Neural cell (in vitro differentiated cells): ENCODE data around the gene CPD. TPM values are rescaled to one million over a fixed set of nuclear protein-coding genes. Genes with fewer than 3 reads are reported as not detected.

Source experiments
- H2AFZ ChIP-seq: fragments of 200-600, 300-800 bp; sonication (generic), shearing (Covaris generic); 2 replicates; pipeline ENCODE4 v1.6.0; 2014; ENCODE audit warnings: low read depth, mild to moderate bottlenecking, antibody characterized with exemption, low read length, moderate library complexity
- H3F3A ChIP-seq: fragments of 200-600 bp; shearing (Covaris generic); 2 replicates; pipeline ENCODE4 v1.6.1; 2016; ENCODE audit warnings: mild to moderate bottlenecking, moderate library complexity, mixed read lengths, antibody characterized with exemption, low read length; ENCODE audit not compliant: insufficient read depth, poor library complexity, severe bottlenecking
- H3K27ac ChIP-seq: fragments of 200-600, 300-800 bp; sonication (generic), shearing (Covaris generic); 2 replicates; pipeline ENCODE4 v1.5.1; 2014; ENCODE audit warnings: mild to moderate bottlenecking, low read length, moderate library complexity
- H3K27me3 ChIP-seq: fragments of 300-800, 200-600 bp; sonication (generic), shearing (Covaris generic); 2 replicates; pipeline ENCODE4 v1.6.0; 2014; ENCODE audit warnings: mild to moderate bottlenecking, low read depth, low read length, moderate library complexity; ENCODE audit not compliant: insufficient read depth
- H3K36me3 ChIP-seq: fragments of 300-800, 200-600 bp; sonication (generic), shearing (Covaris generic); 2 replicates; pipeline ENCODE4 v1.5.1; 2014; ENCODE audit warnings: mild to moderate bottlenecking, antibody characterized with exemption, low read length, moderate library complexity; ENCODE audit not compliant: insufficient read depth
- H3K4me2 ChIP-seq: fragments of 300-800, 200-600 bp; sonication (generic), shearing (Covaris generic); 2 replicates; pipeline ENCODE4 v1.6.0; 2014; ENCODE audit warnings: mild to moderate bottlenecking, low read length
- H3K4me3 ChIP-seq: fragments of 300-800, 200-600 bp; sonication (generic), shearing (Covaris generic); 2 replicates; pipeline ENCODE4 v1.5.1; 2014; ENCODE audit warnings: mild to moderate bottlenecking, low read length, moderate library complexity
- H3K79me2 ChIP-seq: fragments of 200-600 bp; shearing (Covaris generic); replicated peaks from 2 replicates; pipeline ENCODE4 v1.6.0; 2014; ENCODE audit warnings: mild to moderate bottlenecking, low read length, moderate library complexity; ENCODE audit not compliant: insufficient read depth
- H3K9ac ChIP-seq: fragments of 300-800, 200-600 bp; sonication (generic), shearing (Covaris generic); 2 replicates; pipeline ENCODE4 v1.6.1; 2016; ENCODE audit warnings: mild to moderate bottlenecking, low read length, mixed read lengths
- H3K9me2 ChIP-seq: fragments of 200-600 bp; shearing (Covaris generic); 2 replicates; pipeline ENCODE4 v1.6.1; 2016; ENCODE audit warnings: mild to moderate bottlenecking, low read length, mixed read lengths; ENCODE audit not compliant: insufficient read depth
- H3K9me3 ChIP-seq: fragments of 200-600, 300-800 bp; sonication (generic), shearing (Covaris generic); 2 replicates; pipeline ENCODE4 v1.6.1; 2016; ENCODE audit warnings: mild to moderate bottlenecking, mixed run types, low read length, moderate library complexity, mixed read lengths
- H4K20me1 ChIP-seq: fragments of 200-600 bp; shearing (Covaris generic); 2 replicates; pipeline ENCODE4 v1.6.1; 2016; ENCODE audit warnings: mild to moderate bottlenecking, mixed run types; ENCODE audit not compliant: insufficient read depth
- CTCF ChIP-seq: fragments of 450-650 bp; IDR thresholded peaks from 2 replicates; pipeline ENCODE4 v1.5.1; 2014; ENCODE audit warnings: antibody characterized with exemption, mild to moderate bottlenecking, moderate library complexity; ENCODE audit not compliant: poor library complexity, severe bottlenecking
- EP300 ChIP-seq: fragments of 450-650 bp; conservative IDR thresholded peaks from 2 replicates; pipeline ENCODE4 v1.6.1; 2014; ENCODE audit warnings: antibody characterized with exemption, mild to moderate bottlenecking, moderate library complexity; ENCODE audit not compliant: poor library complexity, severe bottlenecking
- EZH2 ChIP-seq: fragments of 200-600, 300-800 bp; shearing (Covaris generic), sonication (generic); IDR thresholded peaks from 2 replicates; pipeline ENCODE4 v1.6.1; 2014; ENCODE audit warnings: antibody characterized with exemption, low read length, borderline replicate concordance, mild to moderate bottlenecking; ENCODE audit not compliant: insufficient read depth, poor library complexity, severe bottlenecking
- MXI1 ChIP-seq: fragments of 450-650 bp; conservative IDR thresholded peaks from 2 replicates; pipeline ENCODE4 v1.6.1; 2014; ENCODE audit warnings: antibody characterized with exemption, mild to moderate bottlenecking; ENCODE audit not compliant: poor library complexity, severe bottlenecking
- POLR2AphosphoS5 ChIP-seq: IDR thresholded peaks from 2 replicates; pipeline ENCODE4 v1.6.1; 2012
- RAD21 ChIP-seq: fragments of 450-650 bp; conservative IDR thresholded peaks from 2 replicates; pipeline ENCODE4 v1.6.1; 2014; ENCODE audit warnings: antibody characterized with exemption, mild to moderate bottlenecking, moderate library complexity
- REST ChIP-seq: IDR thresholded peaks from 2 replicates; pipeline ENCODE4 v1.6.1; 2012; ENCODE audit warnings: borderline replicate concordance
- SMC3 ChIP-seq: fragments of 450-650 bp; conservative IDR thresholded peaks from 2 replicates; pipeline ENCODE4 v1.6.1; 2014; ENCODE audit warnings: antibody characterized with exemption, mild to moderate bottlenecking, moderate library complexity; ENCODE audit not compliant: poor library complexity
- TAF1 ChIP-seq: IDR thresholded peaks from 2 replicates; pipeline ENCODE4 v1.6.1; 2012; ENCODE audit warnings: low read depth
- polyA plus RNA-seq: library from polyadenylated mRNA; depleted of rRNA; stranded (reverse); fragments of >200 nt; gene quantifications from 2 replicates; pipeline ENCODE4 v1.2.3, GENCODE V29; 2014

Gene CPD
- polyA plus RNA-seq, 1 donor from 2014 or later = 14.1 TPM

- no peak overlapping the region for H2AFZ ChIP-seq
- no peak overlapping the region for H3K4me2 ChIP-seq
- no peak overlapping the region for H3K4me3 ChIP-seq
- H3K36me3 ChIP-seq = no peaks in the 10 kb centered on the region
- H4K20me1 ChIP-seq = no peaks in the 10 kb centered on the region
- TF ChIP-seq POLR2AphosphoS5 (no peak), TAF1 (no peak), REST (no peak), MXI1 (no peak), EP300 (no peak), SMC3 (no peak), EZH2 (no peak), CTCF (no peak), RAD21 (no peak)
- no peaks in the 10 kb centered on the region for H3K27me3 ChIP-seq
- H3K9me3 ChIP-seq = no peaks in the 10 kb centered on the region
- H3K27ac ChIP-seq = no peak overlapping the region
- H3K9me2 ChIP-seq = no peaks in the 10 kb centered on the region
- H3F3A ChIP-seq = no peaks in the 10 kb centered on the region
- no peak overlapping the region for H3K9ac ChIP-seq
- H3K79me2 ChIP-seq = peaks cover 12% of the 10 kb centered on the region
Observed at GRCh38 chr17:30375661-30376060, 3.1 kb upstream of the CPD start.

- no peaks in the 10 kb centered on the region for H3K27me3 ChIP-seq
- no peak overlapping the region for H3K9ac ChIP-seq
- H4K20me1 ChIP-seq = no peaks in the 10 kb centered on the region
- no peak overlapping the region for H2AFZ ChIP-seq
- peaks cover 24% of the 10 kb centered on the region for H3K79me2 ChIP-seq
- no peak overlapping the region for H3K4me2 ChIP-seq
- H3K27ac ChIP-seq = no peak overlapping the region
- no peaks in the 10 kb centered on the region for H3F3A ChIP-seq
- TF ChIP-seq EP300 = no peak
- no peak for TF ChIP-seq TAF1
- TF ChIP-seq EZH2 = no peak
- TF ChIP-seq RAD21 = no peak
- TF ChIP-seq POLR2AphosphoS5 = no peak
- no peak for TF ChIP-seq REST
- TF ChIP-seq SMC3 = no peak
- TF ChIP-seq MXI1 = no peak
- no peak for TF ChIP-seq CTCF
- no peak overlapping the region for H3K4me3 ChIP-seq
- H3K36me3 ChIP-seq = no peaks in the 10 kb centered on the region
- H3K9me2 ChIP-seq = no peaks in the 10 kb centered on the region
- H3K9me3 ChIP-seq = no peaks in the 10 kb centered on the region
Observed at GRCh38 chr17:30376621-30377452, 1.9 kb upstream of the CPD start.
